DOHH2 (cell line): ENCODE data around the gene KLC4.

Experiments
- H3F3A ChIP-seq: fragments of 200-600 bp; sonication (generic), shearing (Covaris generic); 2 replicates; pipeline ENCODE4 v1.6.0; 2016; ENCODE audit warnings: antibody characterized with exemption, mild to moderate bottlenecking; ENCODE audit not compliant: control insufficient read depth, insufficient read depth
- H3K27ac ChIP-seq: fragments of 200-600 bp; sonication (generic); 2 replicates; pipeline ENCODE4 v1.5.1; 2014; ENCODE audit warnings: low read depth, mild to moderate bottlenecking, low read length, moderate library complexity
- H3K27me3 ChIP-seq: fragments of 200-600 bp; sonication (generic); 2 replicates; pipeline ENCODE4 v1.6.1; 2014; ENCODE audit warnings: mild to moderate bottlenecking, low read length, mixed read lengths; ENCODE audit not compliant: control insufficient read depth
- H3K36me3 ChIP-seq: fragments of 200-600 bp; sonication (generic); 2 replicates; pipeline ENCODE4 v1.6.1; 2014; ENCODE audit warnings: mild to moderate bottlenecking, low read length, moderate library complexity, mixed read lengths; ENCODE audit not compliant: control insufficient read depth
- H3K4me1 ChIP-seq: fragments of 200-600 bp; sonication (generic); 2 replicates; pipeline ENCODE4 v1.6.1; 2014; ENCODE audit warnings: mild to moderate bottlenecking, low read length, mixed read lengths; ENCODE audit not compliant: control insufficient read depth
- H3K4me2 ChIP-seq: fragments of 200-600 bp; sonication (generic); 2 replicates; pipeline ENCODE4 v1.6.0; 2014; ENCODE audit warnings: mild to moderate bottlenecking, low read length, moderate library complexity
- H3K4me3 ChIP-seq: fragments of 200-600 bp; sonication (generic); 2 replicates; pipeline ENCODE4 v1.5.1; 2014; ENCODE audit warnings: mild to moderate bottlenecking, low read length, mixed read lengths
- H3K79me2 ChIP-seq: fragments of 200-600 bp; sonication (generic); 2 replicates; pipeline ENCODE4 v1.6.1; 2014; ENCODE audit warnings: mild to moderate bottlenecking, low read length, mixed read lengths; ENCODE audit not compliant: control insufficient read depth
- H3K9me2 ChIP-seq: fragments of 200-600 bp; sonication (generic); replicated peaks from 2 replicates; pipeline ENCODE4 v1.6.1; 2014; ENCODE audit warnings: mild to moderate bottlenecking, low read length, mixed read lengths; ENCODE audit not compliant: control insufficient read depth
- H3K9me3 ChIP-seq: fragments of 200-600 bp; sonication (generic); 2 replicates; pipeline ENCODE4 v1.6.1; 2014; ENCODE audit warnings: antibody characterized with exemption, low read length, mixed read lengths; ENCODE audit not compliant: control insufficient read depth, insufficient read depth
- H4K20me1 ChIP-seq: fragments of 200-600 bp; sonication (generic); 2 replicates; pipeline ENCODE4 v1.6.0; 2014; ENCODE audit warnings: low read depth, mild to moderate bottlenecking, antibody characterized with exemption, low read length, moderate library complexity; ENCODE audit not compliant: control insufficient read depth, insufficient read depth
- CTCF ChIP-seq: fragments of 200-600 bp; sonication (generic); IDR thresholded peaks from one replicate; pipeline ENCODE4 v1.5.1; 2014; ENCODE audit warnings: antibody characterized with exemption, mild to moderate bottlenecking, low read depth, low read length; ENCODE audit not compliant: poor library complexity, severe bottlenecking
- EZH2phosphoT487 ChIP-seq: fragments of 200-600 bp; sonication (generic); IDR thresholded peaks from 2 replicates; pipeline ENCODE4 v1.6.1; 2017; ENCODE audit warnings: borderline replicate concordance, mild to moderate bottlenecking, antibody characterized with exemption, low read length, moderate library complexity, mixed read lengths

KLC4 gene

GRCh38 chr6:43032326-43032725 is 27.1 kb upstream of the KLC4 start:
- no peaks in the 10 kb centered on the region for H3K4me1 ChIP-seq
- no peaks in the 10 kb centered on the region for H3K27me3 ChIP-seq
- H3K4me2 ChIP-seq: no peak overlapping the region
- peaks cover 48% of the 10 kb centered on the region for H3K36me3 ChIP-seq
- no peak overlapping the region for H3K4me3 ChIP-seq
- H3K9me3 ChIP-seq: no peaks in the 10 kb centered on the region
- no peak overlapping the region for H3K27ac ChIP-seq
- no peaks in the 10 kb centered on the region for H3F3A ChIP-seq
- no peaks in the 10 kb centered on the region for H3K79me2 ChIP-seq
- H3K9me2 ChIP-seq: no peaks in the 10 kb centered on the region
- no peak for TF ChIP-seq CTCF
- TF ChIP-seq EZH2phosphoT487: no peak
- no peaks in the 10 kb centered on the region for H4K20me1 ChIP-seq

- H3K4me3 ChIP-seq: no peak overlapping the region
- peaks cover 40% of the 10 kb centered on the region for H3K36me3 ChIP-seq
- H3F3A ChIP-seq: no peaks in the 10 kb centered on the region
- no peaks in the 10 kb centered on the region for H3K4me1 ChIP-seq
- H3K79me2 ChIP-seq: no peaks in the 10 kb centered on the region
- H3K9me3 ChIP-seq: no peaks in the 10 kb centered on the region
- H3K27me3 ChIP-seq: no peaks in the 10 kb centered on the region
- H3K27ac ChIP-seq: no peak overlapping the region
- TF ChIP-seq CTCF (no peak), EZH2phosphoT487 (no peak)
- H4K20me1 ChIP-seq: no peaks in the 10 kb centered on the region
- no peak overlapping the region for H3K4me2 ChIP-seq
- H3K9me2 ChIP-seq: no peaks in the 10 kb centered on the region
Observed at GRCh38 chr6:43033496-43034189, 25.8 kb upstream of the KLC4 start.

- Histone ChIP-seq H3K9me3 (no peaks in the 10 kb centered on the region), H3K4me3 (no peak overlapping the region), H3K9me2 (no peaks in the 10 kb centered on the region), H3K36me3 (peaks cover 38% of the 10 kb centered on the region), H3K4me1 (no peaks in the 10 kb centered on the region), H3K27me3 (no peaks in the 10 kb centered on the region), H3K79me2 (no peaks in the 10 kb centered on the region), H3K27ac (no peak overlapping the region), H3F3A (no peaks in the 10 kb centered on the region), H4K20me1 (no peaks in the 10 kb centered on the region), H3K4me2 (no peak overlapping the region)
- TF ChIP-seq CTCF: no peak
- TF ChIP-seq EZH2phosphoT487: no peak
Observed at GRCh38 chr6:43034190-43034525, 25.3 kb upstream of the KLC4 start.
